Activated gamma-delta T cell (primary cell): ENCODE results near the gene C5orf47.
"Not testable (repeated sequence)": the region's sequence is repeated elsewhere in the genome, so short reads cannot be mapped to it uniquely, and the experiment has no call there.

ENCODE experiments used
- DNase-seq: peaks from one replicate; lab custom pipeline; 2025; lab: John Stamatoyannopoulos, UW

The C5orf47 gene

GRCh38 chr5:173970878-173971650, 17.9 kb upstream of the C5orf47 start:
- DNase-seq: no peak

- no peak for DNase-seq
These were observed 17.2 kb upstream of the C5orf47 start for GRCh38 chr5:173971681-173972345.

- no peak for DNase-seq
These were observed 16.4 kb upstream of the C5orf47 start for GRCh38 chr5:173972607-173972924.

- no peak for DNase-seq
These were observed 15.9 kb upstream of the C5orf47 start for GRCh38 chr5:173972925-173973615.

- no peak for DNase-seq
These were observed 15.4 kb upstream of the C5orf47 start for GRCh38 chr5:173973616-173973969.

- no peak for DNase-seq
These were observed 14.2 kb upstream of the C5orf47 start for GRCh38 chr5:173974688-173975239.

GRCh38 chr5:173981185-173981761, 7.7 kb upstream of the C5orf47 start:
- DNase-seq: no peak

GRCh38 chr5:173984218-173984617, 4.8 kb upstream of the C5orf47 start:
- no peak for DNase-seq

- peak; percentile 13 for DNase-seq
These were observed 587 bp downstream of the C5orf47 start for GRCh38 chr5:173989432-173990082.

- DNase-seq: no peak
These were observed 8.4 kb downstream of the C5orf47 start for GRCh38 chr5:173997331-173997730.

- DNase-seq: no peak
These were observed 9.6 kb downstream of the C5orf47 start for GRCh38 chr5:173998531-173998930.

- DNase-seq: no peak
These were observed 11.1 kb downstream of the C5orf47 start for GRCh38 chr5:174000076-174000475.

GRCh38 chr5:174003795-174004194, 14.8 kb downstream of the C5orf47 start:
- DNase-seq: no peak

- no peak for DNase-seq
These were observed 20.0 kb downstream of the C5orf47 start for GRCh38 chr5:174008922-174009321.

GRCh38 chr5:174010365-174010764, 21.4 kb downstream of the C5orf47 start:
- DNase-seq: no peak

- no peak for DNase-seq
These were observed 22.5 kb downstream of the C5orf47 start for GRCh38 chr5:174011441-174011840.

GRCh38 chr5:174020069-174020927, 31.3 kb downstream of the C5orf47 start:
- not testable (repeated sequence) for DNase-seq

GRCh38 chr5:174020928-174021304, 31.9 kb downstream of the C5orf47 start:
- DNase-seq: no peak

- no peak for DNase-seq
These were observed 33.6 kb downstream of the C5orf47 start for GRCh38 chr5:174022384-174023095.

GRCh38 chr5:174030286-174030685, 41.3 kb downstream of the C5orf47 start:
- no peak for DNase-seq
